LoVo (cell line): ENCODE results near the gene PIK3R3.

Source experiments
- DNase-seq: peaks from one replicate; pipeline ENCODE4 v3.0.0-alpha.2; 2016; ENCODE audit warnings: low spot score

PIK3R3 gene

GRCh38 chr1:46132529-46133180 is at the start of gene PIK3R3:
Gene PIK3R3, minus strand, starts transcription at chr1:46132629. Its CDS starts 677 bp downstream, at chr1:46131952.
- peak; percentile 99 for DNase-seq

GRCh38 chr1:46181343-46182260 is 49.2 kb upstream of the PIK3R3 start:
- no peak for DNase-seq

- peak; percentile 78 for DNase-seq
Observed at GRCh38 chr1:46180082-46180616, 47.7 kb upstream of the PIK3R3 start.

GRCh38 chr1:46179138-46180081 is 47.0 kb upstream of the PIK3R3 start:
- DNase-seq: peak; percentile 85

GRCh38 chr1:46176211-46176865 is 43.9 kb upstream of the PIK3R3 start, which contains the start of gene P3R3URF:
Gene P3R3URF, minus strand, starts transcription at chr1:46176488. Its CDS starts 17 bp downstream, at chr1:46176471.
- DNase-seq: no peak

- no peak for DNase-seq
Observed at GRCh38 chr1:46175243-46175642, 42.8 kb upstream of the PIK3R3 start.

- no peak for DNase-seq
Observed at GRCh38 chr1:46174448-46175231, 42.2 kb upstream of the PIK3R3 start, which contains the start of gene TSPAN1. Gene TSPAN1, plus strand, starts transcription at chr1:46175087. Its CDS starts 6,021 bp downstream, at chr1:46181108.

- DNase-seq: no peak
Observed at GRCh38 chr1:46173361-46173856, 41.0 kb upstream of the PIK3R3 start.

GRCh38 chr1:46172321-46172720 is 39.9 kb upstream of the PIK3R3 start:
- no peak for DNase-seq

GRCh38 chr1:46171871-46172270 is 39.4 kb upstream of the PIK3R3 start:
- no peak for DNase-seq

GRCh38 chr1:46171351-46171750 is 38.9 kb upstream of the PIK3R3 start:
- DNase-seq: no peak

GRCh38 chr1:46169811-46170454 is 37.5 kb upstream of the PIK3R3 start:
- no peak for DNase-seq

GRCh38 chr1:46168477-46168876 is 36.0 kb upstream of the PIK3R3 start:
- no peak for DNase-seq

- DNase-seq: no peak
Observed at GRCh38 chr1:46166521-46167462, 34.4 kb upstream of the PIK3R3 start.

GRCh38 chr1:46160212-46160611 is 27.8 kb upstream of the PIK3R3 start:
- no peak for DNase-seq

- DNase-seq: no peak
Observed at GRCh38 chr1:46159516-46159915, 27.1 kb upstream of the PIK3R3 start.

GRCh38 chr1:46158312-46159281 is 26.2 kb upstream of the PIK3R3 start:
- DNase-seq: no peak
